Measurements from ENCODE around the gene KANSL2. TPM values are rescaled to one million over a fixed set of nuclear protein-coding genes. Genes with fewer than 3 reads are reported as not detected.
"Not testable (repeated sequence)": the region's sequence is repeated elsewhere in the genome, so short reads cannot be mapped to it uniquely, and the experiment has no call there.

The KANSL2 gene
- polyA plus RNA-seq, 1 experiment = 41.4 TPM

DNA sequence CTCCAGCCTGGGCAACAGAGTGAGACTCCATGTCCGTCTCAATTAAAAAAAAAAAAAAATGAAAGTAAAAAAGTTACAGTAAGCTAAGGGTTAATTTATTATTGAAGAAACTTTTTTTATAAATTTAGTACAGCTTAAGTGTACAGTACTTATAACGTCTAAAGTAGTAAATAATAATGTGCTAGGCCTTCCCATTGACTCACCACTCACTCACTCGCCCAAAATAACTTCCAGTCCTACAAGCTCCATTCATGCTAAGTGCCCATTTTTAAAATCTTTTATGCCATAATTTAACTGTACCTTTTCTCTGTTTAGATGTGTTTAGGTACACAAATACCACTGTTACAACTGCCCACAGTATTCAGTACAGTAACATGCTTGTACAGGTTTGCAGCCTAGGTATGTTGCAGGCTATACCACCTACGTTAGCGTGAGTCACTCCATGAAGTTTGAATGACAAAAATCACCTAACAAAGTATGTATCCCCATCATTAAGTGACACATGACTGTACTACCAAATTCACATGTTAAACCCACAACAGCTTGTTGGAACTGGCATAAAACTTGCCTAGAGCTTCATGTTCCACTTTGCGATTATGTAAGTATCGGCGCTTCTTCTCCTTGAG, 10.7 kb downstream of the KANSL2 start:
- TF ChIP-seq CTCF (IDR thresholded peaks at IDR 0.05; ENCODE audit: insufficient read depth, low read depth, low read length) = no peak
- Histone ChIP-seq H3K27me3 (ENCODE audit: control insufficient read depth, insufficient read depth, low read length) (no peaks in the 10 kb centered on the region), H3K36me3 (ENCODE audit: control insufficient read depth, insufficient read depth, low read length) (peaks cover 32% of the 10 kb centered on the region), H3K4me3 (ENCODE audit: low read depth, low read length) (no peak overlapping the region)
- no peak for DNase-seq (ENCODE audit: low read depth)
- ChIA-PET POLR2A (no interaction called here), CTCF (interaction anchor here (0.9 to 1.2 kb wide), 4 partner anchors 10 to 505 kb away, joined by 3 to 4 read pairs (median 3); no protein-coding TSS in a partner anchor)

GRCh38 chr12:48668996-48669395, 13.0 kb downstream of the KANSL2 start:
- TF ChIP-seq CTCF (IDR thresholded peaks at IDR 0.05; ENCODE audit: insufficient read depth, low read depth, low read length) = no peak
- no peak overlapping the region for H3K4me3 ChIP-seq (ENCODE audit: low read depth, low read length)
- H3K36me3 ChIP-seq (ENCODE audit: control insufficient read depth, insufficient read depth, low read length) = peaks cover 34% of the 10 kb centered on the region
- no peak for DNase-seq (ENCODE audit: low read depth)
- POLR2A ChIA-PET = no interaction called here
- H3K27me3 ChIP-seq (ENCODE audit: control insufficient read depth, insufficient read depth, low read length) = no peaks in the 10 kb centered on the region
- CTCF ChIA-PET = interaction anchor here (0.6 kb wide), 1 partner anchor 8 kb away, joined by 3 read pairs; no protein-coding TSS in a partner anchor

DNA sequence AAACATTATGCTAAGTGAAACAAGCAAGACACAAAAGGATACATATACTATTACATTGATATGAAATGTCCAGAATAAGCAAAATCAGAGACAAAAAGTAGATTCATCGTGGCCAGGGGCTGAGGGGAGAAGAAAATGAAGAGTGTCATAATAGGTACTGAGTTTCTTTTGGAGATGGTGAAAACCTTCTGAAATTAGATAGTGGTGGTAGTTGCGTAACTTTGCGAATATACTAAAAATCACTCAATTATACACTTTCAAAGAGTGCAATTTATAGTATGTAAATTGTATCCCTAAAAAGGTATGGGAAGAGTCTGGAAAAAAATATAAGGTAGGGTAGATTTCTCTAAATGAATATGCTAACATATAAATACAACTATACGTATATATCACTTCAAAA, 22.2 kb downstream of the KANSL2 start:
- DNase-seq (ENCODE audit: low read depth) = no peak
- Histone ChIP-seq H3K4me3 (ENCODE audit: low read depth, low read length) (no peak overlapping the region), H3K27me3 (ENCODE audit: control insufficient read depth, insufficient read depth, low read length) (no peaks in the 10 kb centered on the region), H3K36me3 (ENCODE audit: control insufficient read depth, insufficient read depth, low read length) (peaks cover 7% of the 10 kb centered on the region)
- ChIA-PET CTCF (interaction anchor here (0.7 to 1.1 kb wide), 3 partner anchors 10 to 12 kb away, joined by 3 read pairs; no protein-coding TSS in a partner anchor), POLR2A (no interaction called here)
- TF ChIP-seq CTCF (IDR thresholded peaks at IDR 0.05; ENCODE audit: insufficient read depth, low read depth, low read length) = no peak

- Histone ChIP-seq H3K4me3 (ENCODE audit: low read depth, low read length) (no peak overlapping the region), H3K36me3 (ENCODE audit: control insufficient read depth, insufficient read depth, low read length) (peaks cover 15% of the 10 kb centered on the region), H3K27me3 (ENCODE audit: control insufficient read depth, insufficient read depth, low read length) (no peaks in the 10 kb centered on the region)
- POLR2A ChIA-PET = no interaction called here
- CTCF ChIA-PET = interaction anchor here (1.5 kb wide), 1 partner anchor 11 kb away, joined by 3 read pairs; no protein-coding TSS in a partner anchor
- no peak for DNase-seq (ENCODE audit: low read depth)
- TF ChIP-seq CTCF (IDR thresholded peaks at IDR 0.05; ENCODE audit: insufficient read depth, low read depth, low read length) = no peak
Observed at GRCh38 chr12:48651681-48652080, 30.4 kb downstream of the KANSL2 start.

DNA sequence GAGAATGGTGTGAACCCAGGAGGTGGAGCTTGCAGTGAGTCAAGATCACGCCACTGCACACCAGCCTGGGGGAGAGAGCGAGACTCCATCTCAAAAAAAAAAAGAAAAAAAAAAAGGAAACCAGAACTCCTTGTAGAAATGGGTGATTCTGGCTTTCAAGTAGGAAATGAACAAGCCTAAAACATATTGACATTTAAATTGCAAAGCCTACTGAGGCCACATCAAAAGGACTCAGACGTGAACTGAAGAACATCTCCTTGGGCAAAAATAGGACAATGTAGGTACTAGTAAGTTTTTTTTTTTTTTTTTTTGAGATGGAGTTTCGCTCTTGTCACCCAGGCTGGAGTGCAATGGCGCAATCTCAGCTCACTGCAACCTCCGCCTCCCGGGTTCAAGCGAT, 36.7 kb downstream of the KANSL2 start:
- H3K27me3 ChIP-seq (ENCODE audit: control insufficient read depth, insufficient read depth, low read length); H3K4me3 ChIP-seq (ENCODE audit: low read depth, low read length); H3K36me3 ChIP-seq (ENCODE audit: control insufficient read depth, insufficient read depth, low read length); DNase-seq (ENCODE audit: low read depth); CTCF ChIA-PET; POLR2A ChIA-PET: not testable (repeated sequence)

DNA sequence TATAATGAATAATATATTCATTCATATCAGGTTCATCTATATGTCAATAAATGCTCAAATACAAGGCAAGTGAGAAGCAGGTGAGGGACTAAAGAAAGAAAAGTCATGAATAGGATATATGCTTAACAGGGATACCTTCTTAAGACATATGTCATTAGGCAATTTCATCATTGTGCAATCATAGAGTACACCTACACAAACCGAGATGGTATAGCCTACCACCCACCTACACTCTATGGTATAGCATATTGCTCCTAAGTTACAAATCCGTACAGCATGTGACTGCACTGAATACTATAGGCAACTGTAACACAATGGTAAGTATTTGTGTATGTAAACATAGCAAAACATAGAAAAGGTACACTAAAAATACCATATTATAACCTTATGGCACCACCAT, 39.0 kb downstream of the KANSL2 start:
- Histone ChIP-seq H3K4me3 (ENCODE audit: low read depth, low read length) (no peak overlapping the region), H3K36me3 (ENCODE audit: control insufficient read depth, insufficient read depth, low read length) (peaks cover 1% of the 10 kb centered on the region; the same call in 1 of the 2 replicates), H3K27me3 (ENCODE audit: control insufficient read depth, insufficient read depth, low read length) (no peaks in the 10 kb centered on the region)
- ChIA-PET CTCF (no interaction called here), POLR2A (no interaction called here)
- TF ChIP-seq CTCF (IDR thresholded peaks at IDR 0.05; ENCODE audit: insufficient read depth, low read depth, low read length) = no peak
- DNase-seq (ENCODE audit: low read depth) = no peak

GRCh38 chr12:48641752-48642555, 40.1 kb downstream of the KANSL2 start:
- H3K36me3 ChIP-seq (ENCODE audit: control insufficient read depth, insufficient read depth, low read length); H3K4me3 ChIP-seq (ENCODE audit: low read depth, low read length); CTCF ChIA-PET; DNase-seq (ENCODE audit: low read depth); H3K27me3 ChIP-seq (ENCODE audit: control insufficient read depth, insufficient read depth, low read length); POLR2A ChIA-PET: not testable (repeated sequence)

All from BJ (cell line).